K562 (cell line): Measurements from ENCODE around the gene ABCC11.

ENCODE experiments used
- ATF6 ChIP-seq: sonication (generic); formaldehyde crosslinking; IDR thresholded peaks from 2 replicates; pipeline ENCODE4 v1.4.0; 2020; ENCODE audit warnings: mild to moderate bottlenecking, missing genetic modification reagents
- CTCF ChIP-seq, 3 experiments: IDR thresholded peaks in 2 of 3; conservative IDR thresholded peaks in 1 of 3; 2 replicates each; pipeline ENCODE4 v1.5.1; 2011 to 2012; ENCODE audit warnings: low read length in 3 of 3, mild to moderate bottlenecking in 3 of 3, control low read depth in 2 of 3, improper control_type of control experiment in 1 of 3, inconsistent platforms in 1 of 3, low read depth in 1 of 3, mixed read lengths in 1 of 3, moderate library complexity in 1 of 3; ENCODE audit not compliant: insufficient read depth in 2 of 3
- FOXA1 ChIP-seq: fragments of 450-650 bp; IDR thresholded peaks from 2 replicates; pipeline ENCODE4 v1.6.1; 2016; ENCODE audit warnings: mild to moderate bottlenecking, borderline replicate concordance
- FOXP1 ChIP-seq: sonication (generic); formaldehyde crosslinking; IDR thresholded peaks from 2 replicates; pipeline ENCODE4 v1.8.0; 2022; ENCODE audit warnings: mild to moderate bottlenecking, missing genetic modification reagents
- HDAC1 ChIP-seq, 2 experiments: fragments of 450-650 bp; IDR thresholded peaks; 2 replicates each; pipeline ENCODE4 v1.6.1; 2016 to 2017; ENCODE audit warnings: inconsistent platforms in 1 of 2, mild to moderate bottlenecking in 1 of 2, moderate library complexity in 1 of 2
- KAT2B ChIP-seq: IDR thresholded peaks from one replicate; pipeline ENCODE4 v1.6.1; 2012; ENCODE audit warnings: low read depth, mild to moderate bottlenecking, control low read depth, inconsistent platforms, low read length, moderate library complexity
- MAFK ChIP-seq: IDR thresholded peaks from 2 replicates; pipeline ENCODE4 v1.6.1; 2011; ENCODE audit warnings: low read length, improper control_type of control experiment
- NR1H2 ChIP-seq: sonication (generic); formaldehyde crosslinking; IDR thresholded peaks from 2 replicates; pipeline ENCODE4 v1.4.0; 2020; ENCODE audit warnings: mild to moderate bottlenecking, missing genetic modification reagents
- RAD21 ChIP-seq, 2 experiments: fragments of 250-450 bp in 1 of 2; fragments of 450-650 bp in 1 of 2; sonication (Bioruptor Pico) in 1 of 2; formaldehyde crosslinking in 1 of 2; IDR thresholded peaks in 1 of 2; conservative IDR thresholded peaks in 1 of 2; 2 replicates each; pipeline versions ENCODE4 v1.4.0 to v1.8.0; 2020 to 2022; ENCODE audit warnings: mild to moderate bottlenecking in 2 of 2, moderate library complexity in 1 of 2
- ZBTB49 ChIP-seq: sonication (generic); formaldehyde crosslinking; IDR thresholded peaks from 2 replicates; pipeline ENCODE4 v1.8.0; 2022; ENCODE audit warnings: missing genetic modification reagents, mild to moderate bottlenecking, borderline replicate concordance
- ZNF134 ChIP-seq: fragments of 250-450 bp; sonication (Bioruptor Pico); conservative IDR thresholded peaks from 2 replicates; pipeline ENCODE4 v1.4.0; 2020
- ZNF589 ChIP-seq: fragments of 200-800 bp; sonication (Bioruptor generic); IDR thresholded peaks from 2 replicates; pipeline ENCODE4 v1.6.1; 2016; ENCODE audit warnings: low read depth, missing genetic modification characterization, missing compliant biosample characterization
- ZSCAN29 ChIP-seq: fragments of 450-650 bp; IDR thresholded peaks from 2 replicates; pipeline ENCODE4 v1.6.1; 2017

GRCh38 chr16:48218473-48218872 is 28.9 kb downstream of the ABCC11 start:
- TF ChIP-seq FOXP1 (CRISPR knock-in tag) (no peak), MAFK (no peak), ZNF134 (CRISPR knock-in tag) (no peak), CTCF (IDR thresholded peaks at IDR 0.05 in 2 of 3, conservative IDR thresholded peaks at IDR 0.05 in 1 of 3; ENCODE audit: insufficient read depth in 2 of 3, low read depth in 1 of 3, low read length in 3 of 3) (no peak), FOXA1 (no peak), KAT2B (no peak), ZSCAN29 (no peak), HDAC1 (IDR thresholded peaks at IDR 0.05) (no peak), RAD21 (CRISPR knock-in tag; conservative IDR thresholded peaks at IDR 0.05 in 1 of 2, IDR thresholded peaks at IDR 0.05 in 1 of 2) (no peak), ATF6 (CRISPR knock-in tag) (no peak), ZBTB49 (CRISPR knock-in tag) (no peak), ZNF589 (no peak), NR1H2 (CRISPR knock-in tag) (no peak)
